Measurements from ENCODE around the gene MSN.

GRCh38 chrX:65706041-65706828 lies 38.8 kb downstream of the MSN start:
- no peak for TF ChIP-seq CTCF (conservative IDR thresholded peaks at IDR 0.05; ENCODE audit: low read depth, low read length)
- TF ChIP-seq EZH2phosphoT487 (IDR thresholded peaks at IDR 0.05; ENCODE audit: borderline replicate concordance, low read length): no peak
- no peak for TF ChIP-seq EZH2 (IDR thresholded peaks at IDR 0.05; ENCODE audit: low read length, unreplicated experiment)

Measured in PC-3 (cell line).